Measurements from ENCODE around the gene GFAP.

GFAP gene

DNA sequence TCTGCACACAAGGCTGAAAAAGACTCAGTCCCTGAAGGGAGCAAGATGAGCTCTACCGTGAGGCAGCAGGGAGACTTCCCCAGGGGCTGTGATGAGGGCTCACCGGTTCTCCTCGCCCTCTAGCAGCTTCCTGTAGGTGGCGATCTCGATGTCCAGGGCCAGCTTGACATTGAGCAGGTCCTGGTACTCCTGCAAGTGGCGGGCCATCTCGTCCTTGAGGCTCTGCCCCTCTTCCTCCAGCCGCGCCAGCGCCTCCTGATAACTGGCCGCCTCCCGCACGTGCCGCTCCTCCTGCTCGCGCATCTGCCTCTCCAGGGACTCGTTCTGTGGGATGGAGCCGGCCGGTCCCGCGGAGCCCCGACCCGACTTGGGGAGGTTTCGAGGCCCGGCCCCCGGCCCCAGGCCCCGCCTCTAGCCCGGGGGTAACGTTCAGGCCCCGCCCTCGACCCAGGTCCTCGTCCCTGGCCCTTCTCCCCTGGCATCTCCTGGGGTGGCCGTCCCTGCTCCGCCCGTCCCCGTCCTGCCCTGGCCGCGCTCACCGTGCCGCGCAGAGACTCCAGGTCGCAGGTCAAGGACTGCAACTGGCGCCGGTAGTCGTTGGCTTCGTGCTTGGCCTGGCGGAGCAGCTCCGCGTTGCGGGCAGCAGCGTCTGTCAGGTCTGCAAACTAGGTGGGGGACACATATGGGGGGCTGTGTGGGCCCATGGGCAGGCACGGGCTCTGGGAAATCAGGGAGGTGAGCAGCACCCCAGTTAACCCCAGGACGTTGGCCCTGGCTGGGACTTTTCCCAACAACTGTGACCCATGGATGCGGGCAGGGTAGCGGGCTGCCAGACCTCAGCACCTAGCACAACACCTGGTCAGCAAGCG, 3.9 kb downstream of the GFAP start:
- in situ Hi-C loops (cut with MboI; ENCODE audit: low sequenced_read_pairs, unreplicated experiment), result loop anchor here (10.0 kb wide), 1 partner anchor 193 kb away; no protein-coding TSS in a partner anchor
- DNase-seq (ENCODE audit: low spot score), result peak; percentile 80
- TF ChIP-seq, protein P1, sequence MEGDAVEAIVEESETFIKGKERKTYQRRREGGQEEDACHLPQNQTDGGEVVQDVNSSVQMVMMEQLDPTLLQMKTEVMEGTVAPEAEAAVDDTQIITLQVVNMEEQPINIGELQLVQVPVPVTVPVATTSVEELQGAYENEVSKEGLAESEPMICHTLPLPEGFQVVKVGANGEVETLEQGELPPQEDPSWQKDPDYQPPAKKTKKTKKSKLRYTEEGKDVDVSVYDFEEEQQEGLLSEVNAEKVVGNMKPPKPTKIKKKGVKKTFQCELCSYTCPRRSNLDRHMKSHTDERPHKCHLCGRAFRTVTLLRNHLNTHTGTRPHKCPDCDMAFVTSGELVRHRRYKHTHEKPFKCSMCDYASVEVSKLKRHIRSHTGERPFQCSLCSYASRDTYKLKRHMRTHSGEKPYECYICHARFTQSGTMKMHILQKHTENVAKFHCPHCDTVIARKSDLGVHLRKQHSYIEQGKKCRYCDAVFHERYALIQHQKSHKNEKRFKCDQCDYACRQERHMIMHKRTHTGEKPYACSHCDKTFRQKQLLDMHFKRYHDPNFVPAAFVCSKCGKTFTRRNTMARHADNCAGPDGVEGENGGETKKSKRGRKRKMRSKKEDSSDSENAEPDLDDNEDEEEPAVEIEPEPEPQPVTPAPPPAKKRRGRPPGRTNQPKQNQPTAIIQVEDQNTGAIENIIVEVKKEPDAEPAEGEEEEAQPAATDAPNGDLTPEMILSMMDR (IDR thresholded peaks at IDR 0.05; ENCODE audit: borderline replicate concordance, control extremely low read depth, extremely low read depth, insufficient read depth, missing control alignments), result peak; percentile 67

DNA sequence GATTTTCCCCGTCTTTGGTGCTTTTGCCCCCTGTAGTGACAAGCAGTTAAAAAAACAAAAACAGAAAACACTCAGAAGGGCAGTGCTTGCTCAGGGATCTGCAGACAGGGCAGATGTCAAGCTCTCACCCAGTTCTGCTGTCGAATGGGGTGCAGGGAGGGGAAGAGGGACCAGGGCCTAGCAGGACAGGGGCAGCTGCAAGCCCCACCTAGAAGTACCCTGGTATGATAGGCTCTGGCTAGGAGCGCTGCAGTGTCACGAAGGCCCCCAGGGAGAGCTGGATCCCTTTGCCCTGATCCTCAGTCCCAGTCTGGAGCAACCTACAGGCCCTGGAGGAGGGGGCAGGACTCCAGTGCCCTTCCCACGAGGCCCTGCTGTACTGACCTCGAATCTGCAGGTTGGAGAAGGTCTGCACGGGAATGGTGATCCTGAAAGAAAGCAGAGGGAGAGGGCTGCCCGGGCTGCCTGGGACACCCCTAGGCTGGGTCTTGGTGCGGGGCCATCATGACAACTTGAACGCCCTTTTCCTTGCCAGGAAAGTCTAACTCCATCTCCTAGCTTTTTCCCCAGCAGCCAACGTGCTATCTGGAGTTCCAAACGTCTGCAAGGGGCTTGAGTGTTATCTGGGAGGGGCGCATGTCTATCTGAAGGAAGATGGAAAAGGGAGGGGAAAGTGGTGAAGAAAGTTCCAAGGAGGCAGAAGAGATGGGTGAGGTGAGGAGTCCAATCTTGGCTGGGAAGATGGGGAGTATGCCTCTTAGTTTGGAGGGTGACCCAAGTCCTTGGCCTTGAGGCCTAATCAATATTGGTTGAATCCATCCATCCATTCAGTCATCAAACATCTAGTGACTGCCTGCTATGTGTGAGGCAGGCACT, 4.8 kb downstream of the GFAP start:
- TF ChIP-seq, protein P1 (IDR thresholded peaks at IDR 0.05; ENCODE audit: borderline replicate concordance, control extremely low read depth, extremely low read depth, insufficient read depth, missing control alignments), result no peak
- in situ Hi-C loops (cut with MboI; ENCODE audit: low sequenced_read_pairs, unreplicated experiment), result loop anchor here (10.0 kb wide), 1 partner anchor 194 kb away; no protein-coding TSS in a partner anchor
- no peak for DNase-seq (ENCODE audit: low spot score)

GRCh38 chr17:44909681-44910144, 5.6 kb downstream of the GFAP start:
- in situ Hi-C loops (cut with MboI; ENCODE audit: low sequenced_read_pairs, unreplicated experiment), result loop anchor here (10.0 kb wide), 1 partner anchor 195 kb away; no protein-coding TSS in a partner anchor
- TF ChIP-seq, protein P1 (IDR thresholded peaks at IDR 0.05; ENCODE audit: borderline replicate concordance, control extremely low read depth, extremely low read depth, insufficient read depth, missing control alignments), result no peak
- no peak for DNase-seq (ENCODE audit: low spot score)

DNA sequence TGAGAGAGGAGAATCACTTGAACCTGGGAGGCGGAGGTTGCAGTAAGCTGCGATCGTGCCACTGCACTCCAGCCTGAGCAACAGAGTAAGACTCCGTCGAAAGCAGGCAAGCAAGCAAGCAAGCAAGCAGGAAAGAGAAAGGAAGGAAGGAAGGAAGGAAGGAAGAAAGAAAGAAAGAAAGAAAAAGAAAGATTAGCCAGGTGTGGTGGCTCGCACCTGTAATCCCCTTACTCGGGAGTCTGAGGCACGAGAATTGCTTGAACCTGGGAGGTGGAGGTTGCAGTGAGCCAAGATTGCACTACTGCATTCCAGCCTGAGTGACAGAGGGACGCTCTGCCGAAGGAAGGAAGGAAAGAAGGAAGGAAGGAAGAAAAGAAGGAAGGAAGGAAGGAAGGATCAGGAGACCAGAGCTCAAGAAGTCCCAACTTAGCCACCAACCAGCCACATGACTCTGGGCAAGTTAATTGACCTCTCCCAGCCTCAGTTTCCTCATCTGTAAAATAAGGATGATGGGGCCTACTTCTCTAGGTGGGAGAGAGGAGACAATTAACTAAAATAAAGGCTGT, 6.5 kb downstream of the GFAP start:
- no peak for DNase-seq (ENCODE audit: low spot score)
- in situ Hi-C loops (cut with MboI; ENCODE audit: low sequenced_read_pairs, unreplicated experiment), result no loop called here
- TF ChIP-seq, protein P1 (IDR thresholded peaks at IDR 0.05; ENCODE audit: borderline replicate concordance, control extremely low read depth, extremely low read depth, insufficient read depth, missing control alignments), result no peak

DNA sequence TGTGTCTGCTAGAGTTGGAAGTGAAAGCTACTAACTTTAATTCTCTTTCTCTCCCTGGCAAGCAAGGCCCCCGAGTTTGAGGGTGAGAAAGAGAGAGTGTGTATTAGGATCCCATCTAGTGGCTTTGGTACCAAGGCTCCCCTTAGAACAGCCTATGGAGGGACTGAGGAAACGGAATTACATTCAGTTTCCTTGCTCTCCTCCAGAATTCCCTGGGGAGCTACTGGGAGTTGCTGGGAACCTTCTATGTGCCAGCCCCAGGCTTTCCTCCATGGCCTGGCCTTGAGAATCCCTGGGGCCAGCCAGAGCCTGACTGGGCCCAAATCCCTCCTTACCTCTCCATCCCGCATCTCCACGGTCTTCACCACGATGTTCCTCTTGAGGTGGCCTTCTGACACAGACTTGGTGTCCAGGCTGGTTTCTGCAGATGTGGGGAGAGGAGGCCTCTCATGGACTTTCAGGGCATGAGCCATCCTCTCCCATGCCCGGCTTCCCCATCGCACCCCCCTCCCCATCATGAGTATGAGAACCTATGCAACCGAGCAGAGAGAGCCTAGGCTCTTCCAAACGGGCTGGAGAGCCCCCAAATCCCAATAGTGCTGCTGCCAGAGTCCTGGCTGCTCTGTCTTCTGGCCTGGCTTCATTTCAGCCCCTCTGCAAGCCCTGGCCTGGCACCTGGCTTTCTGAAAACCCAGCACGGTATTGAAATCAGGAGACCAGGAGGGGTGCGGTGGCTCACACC, 7.4 kb downstream of the GFAP start:
- DNase-seq (ENCODE audit: low spot score), result no peak
- in situ Hi-C loops (cut with MboI; ENCODE audit: low sequenced_read_pairs, unreplicated experiment), result no loop called here
- TF ChIP-seq, protein P1 (IDR thresholded peaks at IDR 0.05; ENCODE audit: borderline replicate concordance, control extremely low read depth, extremely low read depth, insufficient read depth, missing control alignments), result no peak

All from GM13976 (cell line).